Neural cell (in vitro differentiated cells): ENCODE results near the gene PDE9A. TPM values are rescaled to one million over a fixed set of nuclear protein-coding genes. Genes with fewer than 3 reads are reported as not detected.

ENCODE experiments used
- H2AFZ ChIP-seq: fragments of 200-600, 300-800 bp; sonication (generic), shearing (Covaris generic); 2 replicates; pipeline ENCODE4 v1.6.0; 2014; ENCODE audit warnings: low read depth, mild to moderate bottlenecking, antibody characterized with exemption, low read length, moderate library complexity
- H3F3A ChIP-seq: fragments of 200-600 bp; shearing (Covaris generic); 2 replicates; pipeline ENCODE4 v1.6.1; 2016; ENCODE audit warnings: mild to moderate bottlenecking, moderate library complexity, mixed read lengths, antibody characterized with exemption, low read length; ENCODE audit not compliant: insufficient read depth, poor library complexity, severe bottlenecking
- H3K27ac ChIP-seq: fragments of 200-600, 300-800 bp; sonication (generic), shearing (Covaris generic); 2 replicates; pipeline ENCODE4 v1.5.1; 2014; ENCODE audit warnings: mild to moderate bottlenecking, low read length, moderate library complexity
- H3K27me3 ChIP-seq: fragments of 300-800, 200-600 bp; sonication (generic), shearing (Covaris generic); 2 replicates; pipeline ENCODE4 v1.6.0; 2014; ENCODE audit warnings: mild to moderate bottlenecking, low read depth, low read length, moderate library complexity; ENCODE audit not compliant: insufficient read depth
- H3K36me3 ChIP-seq: fragments of 300-800, 200-600 bp; sonication (generic), shearing (Covaris generic); 2 replicates; pipeline ENCODE4 v1.5.1; 2014; ENCODE audit warnings: mild to moderate bottlenecking, antibody characterized with exemption, low read length, moderate library complexity; ENCODE audit not compliant: insufficient read depth
- H3K4me2 ChIP-seq: fragments of 300-800, 200-600 bp; sonication (generic), shearing (Covaris generic); 2 replicates; pipeline ENCODE4 v1.6.0; 2014; ENCODE audit warnings: mild to moderate bottlenecking, low read length
- H3K4me3 ChIP-seq: fragments of 300-800, 200-600 bp; sonication (generic), shearing (Covaris generic); 2 replicates; pipeline ENCODE4 v1.5.1; 2014; ENCODE audit warnings: mild to moderate bottlenecking, low read length, moderate library complexity
- H3K79me2 ChIP-seq: fragments of 200-600 bp; shearing (Covaris generic); replicated peaks from 2 replicates; pipeline ENCODE4 v1.6.0; 2014; ENCODE audit warnings: mild to moderate bottlenecking, low read length, moderate library complexity; ENCODE audit not compliant: insufficient read depth
- H3K9ac ChIP-seq: fragments of 300-800, 200-600 bp; sonication (generic), shearing (Covaris generic); 2 replicates; pipeline ENCODE4 v1.6.1; 2016; ENCODE audit warnings: mild to moderate bottlenecking, low read length, mixed read lengths
- H3K9me2 ChIP-seq: fragments of 200-600 bp; shearing (Covaris generic); 2 replicates; pipeline ENCODE4 v1.6.1; 2016; ENCODE audit warnings: mild to moderate bottlenecking, low read length, mixed read lengths; ENCODE audit not compliant: insufficient read depth
- H3K9me3 ChIP-seq: fragments of 200-600, 300-800 bp; sonication (generic), shearing (Covaris generic); 2 replicates; pipeline ENCODE4 v1.6.1; 2016; ENCODE audit warnings: mild to moderate bottlenecking, mixed run types, low read length, moderate library complexity, mixed read lengths
- H4K20me1 ChIP-seq: fragments of 200-600 bp; shearing (Covaris generic); 2 replicates; pipeline ENCODE4 v1.6.1; 2016; ENCODE audit warnings: mild to moderate bottlenecking, mixed run types; ENCODE audit not compliant: insufficient read depth
- CTCF ChIP-seq: fragments of 450-650 bp; IDR thresholded peaks from 2 replicates; pipeline ENCODE4 v1.5.1; 2014; ENCODE audit warnings: antibody characterized with exemption, mild to moderate bottlenecking, moderate library complexity; ENCODE audit not compliant: poor library complexity, severe bottlenecking
- EP300 ChIP-seq: fragments of 450-650 bp; conservative IDR thresholded peaks from 2 replicates; pipeline ENCODE4 v1.6.1; 2014; ENCODE audit warnings: antibody characterized with exemption, mild to moderate bottlenecking, moderate library complexity; ENCODE audit not compliant: poor library complexity, severe bottlenecking
- EZH2 ChIP-seq: fragments of 200-600, 300-800 bp; shearing (Covaris generic), sonication (generic); IDR thresholded peaks from 2 replicates; pipeline ENCODE4 v1.6.1; 2014; ENCODE audit warnings: antibody characterized with exemption, low read length, borderline replicate concordance, mild to moderate bottlenecking; ENCODE audit not compliant: insufficient read depth, poor library complexity, severe bottlenecking
- MXI1 ChIP-seq: fragments of 450-650 bp; conservative IDR thresholded peaks from 2 replicates; pipeline ENCODE4 v1.6.1; 2014; ENCODE audit warnings: antibody characterized with exemption, mild to moderate bottlenecking; ENCODE audit not compliant: poor library complexity, severe bottlenecking
- POLR2AphosphoS5 ChIP-seq: IDR thresholded peaks from 2 replicates; pipeline ENCODE4 v1.6.1; 2012
- RAD21 ChIP-seq: fragments of 450-650 bp; conservative IDR thresholded peaks from 2 replicates; pipeline ENCODE4 v1.6.1; 2014; ENCODE audit warnings: antibody characterized with exemption, mild to moderate bottlenecking, moderate library complexity
- REST ChIP-seq: IDR thresholded peaks from 2 replicates; pipeline ENCODE4 v1.6.1; 2012; ENCODE audit warnings: borderline replicate concordance
- SMC3 ChIP-seq: fragments of 450-650 bp; conservative IDR thresholded peaks from 2 replicates; pipeline ENCODE4 v1.6.1; 2014; ENCODE audit warnings: antibody characterized with exemption, mild to moderate bottlenecking, moderate library complexity; ENCODE audit not compliant: poor library complexity
- TAF1 ChIP-seq: IDR thresholded peaks from 2 replicates; pipeline ENCODE4 v1.6.1; 2012; ENCODE audit warnings: low read depth
- polyA plus RNA-seq: library from polyadenylated mRNA; depleted of rRNA; stranded (reverse); fragments of >200 nt; gene quantifications from 2 replicates; pipeline ENCODE4 v1.2.3, GENCODE V29; 2014

The PDE9A gene
- polyA plus RNA-seq, 1 donor from 2014 or later = 32.2 TPM

GRCh38 chr21:42750737-42751530, 97.5 kb downstream of the PDE9A start:
- no peak overlapping the region for H3K27ac ChIP-seq
- H2AFZ ChIP-seq = no peak overlapping the region
- no peak overlapping the region for H3K4me2 ChIP-seq
- no peaks in the 10 kb centered on the region for H3K79me2 ChIP-seq
- H3K9me3 ChIP-seq = no peaks in the 10 kb centered on the region
- H4K20me1 ChIP-seq = no peaks in the 10 kb centered on the region
- no peaks in the 10 kb centered on the region for H3K9me2 ChIP-seq
- no peak overlapping the region for H3K9ac ChIP-seq
- no peak overlapping the region for H3K4me3 ChIP-seq
- no peak for TF ChIP-seq EZH2
- no peak for TF ChIP-seq REST
- TF ChIP-seq POLR2AphosphoS5 = no peak
- TF ChIP-seq MXI1 = no peak
- no peaks in the 10 kb centered on the region for H3K27me3 ChIP-seq
- H3F3A ChIP-seq = no peaks in the 10 kb centered on the region
- no peaks in the 10 kb centered on the region for H3K36me3 ChIP-seq

- no peaks in the 10 kb centered on the region for H3K27me3 ChIP-seq
- no peaks in the 10 kb centered on the region for H3K79me2 ChIP-seq
- H3K4me3 ChIP-seq = no peak overlapping the region
- no peaks in the 10 kb centered on the region for H3K9me3 ChIP-seq
- no peak overlapping the region for H2AFZ ChIP-seq
- no peaks in the 10 kb centered on the region for H3K36me3 ChIP-seq
- no peaks in the 10 kb centered on the region for H4K20me1 ChIP-seq
- no peaks in the 10 kb centered on the region for H3K9me2 ChIP-seq
- no peaks in the 10 kb centered on the region for H3F3A ChIP-seq
- no peak overlapping the region for H3K27ac ChIP-seq
- H3K9ac ChIP-seq = no peak overlapping the region
- H3K4me2 ChIP-seq = no peak overlapping the region
- TF ChIP-seq EZH2 (no peak), REST (no peak), MXI1 (no peak), RAD21 (no peak), CTCF (no peak), SMC3 (no peak), POLR2AphosphoS5 (no peak), TAF1 (no peak), EP300 (no peak)
Measured at GRCh38 chr21:42751866-42752265, 98.4 kb downstream of the PDE9A start.
